DOHH2 (cell line): ENCODE results near the gene SRI.
"Not testable (repeated sequence)": the region's sequence is repeated elsewhere in the genome, so short reads cannot be mapped to it uniquely, and the experiment has no call there.

ENCODE experiments used
- H3F3A ChIP-seq: fragments of 200-600 bp; sonication (generic), shearing (Covaris generic); 2 replicates; pipeline ENCODE4 v1.6.0; 2016; ENCODE audit warnings: antibody characterized with exemption, mild to moderate bottlenecking; ENCODE audit not compliant: control insufficient read depth, insufficient read depth
- H3K27ac ChIP-seq: fragments of 200-600 bp; sonication (generic); 2 replicates; pipeline ENCODE4 v1.5.1; 2014; ENCODE audit warnings: low read depth, mild to moderate bottlenecking, low read length, moderate library complexity
- H3K27me3 ChIP-seq: fragments of 200-600 bp; sonication (generic); 2 replicates; pipeline ENCODE4 v1.6.1; 2014; ENCODE audit warnings: mild to moderate bottlenecking, low read length, mixed read lengths; ENCODE audit not compliant: control insufficient read depth
- H3K36me3 ChIP-seq: fragments of 200-600 bp; sonication (generic); 2 replicates; pipeline ENCODE4 v1.6.1; 2014; ENCODE audit warnings: mild to moderate bottlenecking, low read length, moderate library complexity, mixed read lengths; ENCODE audit not compliant: control insufficient read depth
- H3K4me1 ChIP-seq: fragments of 200-600 bp; sonication (generic); 2 replicates; pipeline ENCODE4 v1.6.1; 2014; ENCODE audit warnings: mild to moderate bottlenecking, low read length, mixed read lengths; ENCODE audit not compliant: control insufficient read depth
- H3K4me2 ChIP-seq: fragments of 200-600 bp; sonication (generic); 2 replicates; pipeline ENCODE4 v1.6.0; 2014; ENCODE audit warnings: mild to moderate bottlenecking, low read length, moderate library complexity
- H3K4me3 ChIP-seq: fragments of 200-600 bp; sonication (generic); 2 replicates; pipeline ENCODE4 v1.5.1; 2014; ENCODE audit warnings: mild to moderate bottlenecking, low read length, mixed read lengths
- H3K79me2 ChIP-seq: fragments of 200-600 bp; sonication (generic); 2 replicates; pipeline ENCODE4 v1.6.1; 2014; ENCODE audit warnings: mild to moderate bottlenecking, low read length, mixed read lengths; ENCODE audit not compliant: control insufficient read depth
- H3K9me2 ChIP-seq: fragments of 200-600 bp; sonication (generic); replicated peaks from 2 replicates; pipeline ENCODE4 v1.6.1; 2014; ENCODE audit warnings: mild to moderate bottlenecking, low read length, mixed read lengths; ENCODE audit not compliant: control insufficient read depth
- H3K9me3 ChIP-seq: fragments of 200-600 bp; sonication (generic); 2 replicates; pipeline ENCODE4 v1.6.1; 2014; ENCODE audit warnings: antibody characterized with exemption, low read length, mixed read lengths; ENCODE audit not compliant: control insufficient read depth, insufficient read depth
- H4K20me1 ChIP-seq: fragments of 200-600 bp; sonication (generic); 2 replicates; pipeline ENCODE4 v1.6.0; 2014; ENCODE audit warnings: low read depth, mild to moderate bottlenecking, antibody characterized with exemption, low read length, moderate library complexity; ENCODE audit not compliant: control insufficient read depth, insufficient read depth
- CTCF ChIP-seq: fragments of 200-600 bp; sonication (generic); IDR thresholded peaks from one replicate; pipeline ENCODE4 v1.5.1; 2014; ENCODE audit warnings: antibody characterized with exemption, mild to moderate bottlenecking, low read depth, low read length; ENCODE audit not compliant: poor library complexity, severe bottlenecking
- EZH2phosphoT487 ChIP-seq: fragments of 200-600 bp; sonication (generic); IDR thresholded peaks from 2 replicates; pipeline ENCODE4 v1.6.1; 2017; ENCODE audit warnings: borderline replicate concordance, mild to moderate bottlenecking, antibody characterized with exemption, low read length, moderate library complexity, mixed read lengths

Gene SRI

DNA sequence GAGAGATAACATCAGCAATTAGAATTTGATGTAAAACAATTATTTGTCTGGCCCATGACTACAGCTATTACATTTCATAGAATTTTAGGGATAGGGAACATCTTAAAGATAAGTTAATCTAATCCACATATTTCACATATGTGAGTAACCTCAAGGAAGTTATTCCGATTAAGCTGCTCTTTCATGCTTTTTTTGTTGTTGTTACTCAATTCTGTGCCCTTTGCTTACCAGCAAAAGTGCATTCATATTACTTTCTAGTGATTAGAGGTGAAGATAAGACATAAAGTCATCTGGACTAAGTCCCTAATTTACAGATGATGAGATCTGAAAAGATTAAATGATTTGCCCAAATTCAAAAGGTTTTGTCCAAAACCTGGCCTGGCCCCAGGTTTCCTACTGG is 40.9 kb upstream of the SRI start:
- no peak overlapping the region for H3K27ac ChIP-seq
- no peak overlapping the region for H3K4me3 ChIP-seq
- no peaks in the 10 kb centered on the region for H3K36me3 ChIP-seq
- H3K79me2 ChIP-seq, result no peaks in the 10 kb centered on the region
- no peak overlapping the region for H3K4me2 ChIP-seq
- H3F3A ChIP-seq, result no peaks in the 10 kb centered on the region
- H3K27me3 ChIP-seq, result no peaks in the 10 kb centered on the region
- no peak for TF ChIP-seq EZH2phosphoT487
- no peaks in the 10 kb centered on the region for H4K20me1 ChIP-seq
- no peaks in the 10 kb centered on the region; the same call in 1 of the 2 replicates for H3K9me2 ChIP-seq
- peaks cover 3% of the 10 kb centered on the region; the same call in 1 of the 2 replicates for H3K9me3 ChIP-seq
- no peaks in the 10 kb centered on the region for H3K4me1 ChIP-seq

DNA sequence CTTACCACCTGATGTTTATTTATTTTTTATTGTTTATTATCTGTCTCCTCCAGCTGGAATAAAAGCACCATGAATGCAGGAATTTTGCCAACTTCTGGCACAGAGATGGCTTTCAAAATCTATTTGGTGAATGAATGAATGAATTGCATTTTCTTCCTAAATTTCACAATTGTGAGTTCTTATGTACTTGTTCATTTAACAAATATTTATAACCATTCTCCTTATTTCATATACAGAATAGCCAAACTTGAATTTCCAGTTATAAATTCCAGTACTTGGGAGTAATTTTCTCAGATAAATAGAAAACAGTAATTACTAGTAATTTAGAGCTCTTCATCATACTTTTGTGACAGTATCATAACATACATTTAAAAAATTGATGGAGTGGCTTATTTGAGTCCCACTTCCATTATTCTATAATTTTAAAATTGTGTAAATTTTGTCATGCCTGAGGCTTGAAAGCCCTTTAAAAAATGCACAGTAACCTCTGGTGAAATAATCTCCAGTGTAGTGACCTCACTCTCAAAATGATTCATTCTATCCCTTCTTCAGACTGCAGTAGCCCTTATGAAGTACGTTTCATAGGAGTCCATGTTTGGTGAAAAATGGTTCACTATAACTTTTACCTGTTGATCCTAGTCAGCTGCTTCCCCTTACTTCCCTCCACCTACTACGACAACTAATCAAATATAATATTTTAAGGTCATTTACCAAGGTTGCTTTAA is 40.0 kb upstream of the SRI start:
- no peaks in the 10 kb centered on the region for H3F3A ChIP-seq
- TF ChIP-seq EZH2phosphoT487 (no peak), CTCF (no peak)
- no peak overlapping the region for H3K4me3 ChIP-seq
- peaks cover 3% of the 10 kb centered on the region; the same call in 1 of the 2 replicates for H3K9me3 ChIP-seq
- no peaks in the 10 kb centered on the region for H3K4me1 ChIP-seq
- H4K20me1 ChIP-seq, result no peaks in the 10 kb centered on the region
- no peaks in the 10 kb centered on the region for H3K79me2 ChIP-seq
- no peaks in the 10 kb centered on the region for H3K27me3 ChIP-seq
- H3K4me2 ChIP-seq, result no peak overlapping the region
- no peaks in the 10 kb centered on the region; the same call in 1 of the 2 replicates for H3K9me2 ChIP-seq
- no peaks in the 10 kb centered on the region for H3K36me3 ChIP-seq
- no peak overlapping the region for H3K27ac ChIP-seq

DNA sequence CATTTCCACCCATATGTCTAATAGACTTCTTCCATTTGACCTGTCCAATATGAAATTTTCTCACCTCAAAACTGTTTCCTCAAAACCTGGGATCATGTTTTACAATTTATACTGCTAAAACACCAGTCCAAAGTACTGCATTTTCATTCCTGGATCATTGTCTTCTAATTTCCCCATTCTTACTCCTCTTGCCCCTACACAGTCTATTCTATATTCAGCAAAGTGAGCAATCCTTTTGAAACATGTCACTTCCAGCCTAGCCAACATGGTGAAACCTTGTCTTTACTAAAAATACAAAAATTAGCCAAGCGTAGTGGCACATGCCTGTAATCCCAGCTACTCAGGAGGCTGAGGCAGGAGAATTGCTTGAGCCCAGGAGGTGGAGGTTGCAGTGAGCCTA is 38.5 kb upstream of the SRI start:
- H3K27ac ChIP-seq, H3K9me2 ChIP-seq, H4K20me1 ChIP-seq, H3K36me3 ChIP-seq, H3K79me2 ChIP-seq, H3K4me3 ChIP-seq, H3F3A ChIP-seq, H3K4me2 ChIP-seq, H3K27me3 ChIP-seq, H3K4me1 ChIP-seq, H3K9me3 ChIP-seq: not testable (repeated sequence)

DNA sequence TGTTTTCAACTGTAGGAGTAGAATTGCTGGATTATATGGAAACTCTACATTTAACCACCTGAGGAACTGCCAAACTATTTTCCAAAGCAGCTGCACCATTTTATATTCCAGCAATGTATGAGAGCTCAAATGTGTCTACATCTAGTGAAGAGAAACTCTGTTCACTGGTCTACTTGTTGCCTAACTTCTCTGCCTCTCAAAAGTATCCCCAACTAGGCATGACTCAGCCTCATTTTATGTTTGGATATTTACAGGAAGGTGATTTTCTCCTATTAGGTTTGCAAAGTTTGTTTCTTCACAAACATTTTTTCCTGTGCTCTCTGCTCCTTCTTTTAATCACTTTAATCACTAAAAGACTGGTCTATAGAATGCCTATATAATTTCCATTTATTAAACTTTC is 37.1 kb upstream of the SRI start:
- Histone ChIP-seq H3K9me3 (no peaks in the 10 kb centered on the region), H3K27me3 (no peaks in the 10 kb centered on the region), H3K4me2 (no peak overlapping the region), H3K27ac (no peak overlapping the region), H3K9me2 (no peaks in the 10 kb centered on the region; the same call in 1 of the 2 replicates), H3K4me1 (no peaks in the 10 kb centered on the region), H4K20me1 (no peaks in the 10 kb centered on the region), H3F3A (no peaks in the 10 kb centered on the region), H3K79me2 (no peaks in the 10 kb centered on the region), H3K4me3 (no peak overlapping the region), H3K36me3 (no peaks in the 10 kb centered on the region)
- TF ChIP-seq EZH2phosphoT487, result no peak
- no peak for TF ChIP-seq CTCF
